Loucy (cell line): Measurements from ENCODE around the gene RIMBP2.

Experiments used
- H2AFZ ChIP-seq: fragments of 200-600 bp; sonication (generic); 2 replicates; pipeline ENCODE4 v1.6.0; 2016; ENCODE audit warnings: antibody characterized with exemption, mild to moderate bottlenecking, low read length, moderate library complexity
- H3F3A ChIP-seq: fragments of 200-600 bp; 2 replicates; pipeline ENCODE4 v1.6.0; 2016; ENCODE audit warnings: antibody characterized with exemption, low read depth, mild to moderate bottlenecking
- H3K27me3 ChIP-seq: fragments of 200-600 bp; sonication (generic); 2 replicates; pipeline ENCODE4 v1.6.1; 2014; ENCODE audit warnings: low read length, mild to moderate bottlenecking; ENCODE audit not compliant: insufficient read depth, poor library complexity, severe bottlenecking
- H3K36me3 ChIP-seq: fragments of 200-600 bp; sonication (generic); 2 replicates; pipeline ENCODE4 v1.6.1; 2016; ENCODE audit warnings: low read length; ENCODE audit not compliant: insufficient read depth
- H3K4me1 ChIP-seq: fragments of 200-600 bp; sonication (generic); 2 replicates; pipeline ENCODE4 v1.5.1; 2014; ENCODE audit warnings: low read length, mild to moderate bottlenecking; ENCODE audit not compliant: insufficient read depth, poor library complexity, severe bottlenecking
- H3K4me2 ChIP-seq: fragments of 200-600 bp; sonication (generic); 2 replicates; pipeline ENCODE4 v1.6.0; 2014; ENCODE audit warnings: antibody characterized with exemption, low read length, low read depth, mild to moderate bottlenecking; ENCODE audit not compliant: poor library complexity, severe bottlenecking
- H3K4me3 ChIP-seq: fragments of 200-600 bp; sonication (generic); 2 replicates; pipeline ENCODE4 v1.5.1; 2014; ENCODE audit warnings: low read length, mild to moderate bottlenecking, mixed read lengths; ENCODE audit not compliant: poor library complexity, severe bottlenecking
- H3K79me2 ChIP-seq: fragments of 200-600 bp; sonication (generic); 2 replicates; pipeline ENCODE4 v1.6.1; 2014; ENCODE audit warnings: low read length; ENCODE audit not compliant: insufficient read depth
- H3K9ac ChIP-seq: fragments of 200-600 bp; sonication (generic); 2 replicates; pipeline ENCODE4 v1.6.0; 2014; ENCODE audit warnings: mild to moderate bottlenecking, low read depth, low read length, moderate library complexity; ENCODE audit not compliant: poor library complexity, severe bottlenecking
- H3K9me2 ChIP-seq: fragments of 200-600 bp; sonication (generic); replicated peaks from 2 replicates; pipeline ENCODE4 v1.6.1; 2016; ENCODE audit warnings: low read depth, low read length, mixed read lengths
- H3K9me3 ChIP-seq: fragments of 200-600 bp; sonication (generic); 2 replicates; pipeline ENCODE4 v1.6.1; 2014; ENCODE audit warnings: mild to moderate bottlenecking, antibody characterized with exemption, low read length, low read depth; ENCODE audit not compliant: insufficient read depth
- H4K20me1 ChIP-seq: fragments of 200-600 bp; sonication (generic); 2 replicates; pipeline ENCODE4 v1.6.0; 2014; ENCODE audit warnings: antibody characterized with exemption, low read length, mild to moderate bottlenecking; ENCODE audit not compliant: insufficient read depth, poor library complexity, severe bottlenecking
- CTCF ChIP-seq: fragments of 200-600 bp; sonication (generic); conservative IDR thresholded peaks from 2 replicates; pipeline ENCODE4 v1.5.1; 2014; ENCODE audit warnings: mild to moderate bottlenecking, antibody characterized with exemption, low read length
- EZH2phosphoT487 ChIP-seq: fragments of 200-600 bp; IDR thresholded peaks from 2 replicates; pipeline ENCODE4 v1.6.1; 2018; ENCODE audit warnings: antibody characterized with exemption, mild to moderate bottlenecking, moderate library complexity, borderline replicate concordance

Gene RIMBP2

GRCh38 chr12:130422676-130423075 lies 293.4 kb downstream of the RIMBP2 start:
- Histone ChIP-seq H3K9me2 (no peaks in the 10 kb centered on the region), H3K27me3 (no peaks in the 10 kb centered on the region), H3K4me1 (no peaks in the 10 kb centered on the region), H2AFZ (no peak overlapping the region), H3K79me2 (no peaks in the 10 kb centered on the region), H4K20me1 (no peaks in the 10 kb centered on the region), H3K4me3 (no peak overlapping the region), H3K9ac (no peak overlapping the region), H3K9me3 (peaks cover 10% of the 10 kb centered on the region; the same call in 1 of the 2 replicates), H3K4me2 (no peak overlapping the region), H3F3A (no peaks in the 10 kb centered on the region), H3K36me3 (no peaks in the 10 kb centered on the region)
- no peak for TF ChIP-seq EZH2phosphoT487
- no peak for TF ChIP-seq CTCF

- no peaks in the 10 kb centered on the region for H3K9me2 ChIP-seq
- H3K36me3 ChIP-seq, result no peaks in the 10 kb centered on the region
- H3K9me3 ChIP-seq, result peaks cover 10% of the 10 kb centered on the region; the same call in 1 of the 2 replicates
- no peak overlapping the region for H3K4me2 ChIP-seq
- no peaks in the 10 kb centered on the region for H3K27me3 ChIP-seq
- H3F3A ChIP-seq, result no peaks in the 10 kb centered on the region
- no peak overlapping the region for H3K4me3 ChIP-seq
- no peaks in the 10 kb centered on the region for H3K4me1 ChIP-seq
- no peaks in the 10 kb centered on the region for H4K20me1 ChIP-seq
- H3K9ac ChIP-seq, result no peak overlapping the region
- no peak for TF ChIP-seq EZH2phosphoT487
- no peak for TF ChIP-seq CTCF
- H3K79me2 ChIP-seq, result no peaks in the 10 kb centered on the region
- no peak overlapping the region for H2AFZ ChIP-seq
Observed at GRCh38 chr12:130421896-130422295, 294.2 kb downstream of the RIMBP2 start.

- Histone ChIP-seq H3K79me2 (no peaks in the 10 kb centered on the region), H4K20me1 (no peaks in the 10 kb centered on the region), H3F3A (no peaks in the 10 kb centered on the region), H3K9ac (no peak overlapping the region), H3K4me1 (no peaks in the 10 kb centered on the region), H3K9me2 (no peaks in the 10 kb centered on the region), H3K36me3 (no peaks in the 10 kb centered on the region), H3K9me3 (peaks cover 10% of the 10 kb centered on the region; the same call in 1 of the 2 replicates), H3K27me3 (no peaks in the 10 kb centered on the region), H3K4me3 (no peak overlapping the region), H3K4me2 (no peak overlapping the region), H2AFZ (no peak overlapping the region)
- TF ChIP-seq EZH2phosphoT487, result no peak
- no peak for TF ChIP-seq CTCF
Observed at GRCh38 chr12:130420071-130420470, 296.0 kb downstream of the RIMBP2 start.
